Gastroesophageal sphincter (tissue), 4 donors: ENCODE measurements around the gene BANK1. TPM values are rescaled to one million over a fixed set of nuclear protein-coding genes. Genes with fewer than 3 reads are reported as not detected.

Source experiments
- ATAC-seq: fragments of 150-250 bp; one replicate; pipeline ENCODE4 v1.9.1; 2016; ENCODE audit warnings: mild to moderate bottlenecking, moderate library complexity
- H3K27ac ChIP-seq, 4 donors: fragments of 200-600 bp; sonication (generic) in 3 of 4; 1 replicate in 3 of 4; 2 replicates in 1 of 4; pipeline ENCODE4 v1.5.1; 2016 to 2019
- H3K27me3 ChIP-seq: fragments of 200-600 bp; sonication (generic); one replicate; pipeline ENCODE4 v1.5.1; 2019
- H3K36me3 ChIP-seq, 2 donors: fragments of 200-600 bp; sonication (generic); one replicate each; pipeline ENCODE4 v1.5.1; 2019; ENCODE audit warnings: control low read depth in 1 of 2
- H3K4me1 ChIP-seq, 3 donors: fragments of 200-600 bp; sonication (generic); 1 replicate in 2 of 3; 2 replicates in 1 of 3; pipeline ENCODE4 v1.5.1; 2016 to 2019; ENCODE audit warnings: control low read depth in 2 of 3
- H3K4me3 ChIP-seq, 2 donors: fragments of 200-600 bp; sonication (generic); one replicate each; pipeline ENCODE4 v1.5.1; 2019; ENCODE audit warnings: mild to moderate bottlenecking in 1 of 2, moderate library complexity in 1 of 2
- H3K9me3 ChIP-seq, 3 donors: fragments of 200-600 bp; sonication (generic); one replicate each; pipeline ENCODE4 v1.5.1; 2017 to 2019; ENCODE audit warnings: control low read depth in 2 of 3
- CTCF ChIP-seq, 4 experiments: fragments of 200-600 bp in 2 of 4; fragments of 450-650 bp in 2 of 4; sonication (generic) in 1 of 4; IDR thresholded peaks; one replicate each; pipeline ENCODE4 v1.5.1; 2017 to 2019; ENCODE audit warnings: antibody characterized with exemption in 4 of 4, mild to moderate bottlenecking in 2 of 4, moderate library complexity in 2 of 4
- EP300 ChIP-seq: sonication (generic); formaldehyde crosslinking; IDR thresholded peaks from one replicate; pipeline ENCODE4 v1.6.1; 2017; ENCODE audit warnings: antibody characterized with exemption, mild to moderate bottlenecking
- POLR2A ChIP-seq, 2 donors: fragments of 450-650 bp; IDR thresholded peaks; one replicate each; pipeline ENCODE4 v1.6.1; 2017; ENCODE audit warnings: antibody characterized with exemption in 2 of 2, mild to moderate bottlenecking in 2 of 2, moderate library complexity in 1 of 2
- POLR2AphosphoS5 ChIP-seq: sonication (generic); formaldehyde crosslinking; IDR thresholded peaks from one replicate; pipeline ENCODE4 v1.6.1; 2017; ENCODE audit warnings: antibody characterized with exemption
- WGBS, 2 donors: methylation state at CpG; one replicate each; pipeline ENCODE4 v1.1.5; 2018; ENCODE audit warnings: low coverage in 1 of 2; 5-methylcytosine and 5-hydroxymethylcytosine counted together
- total RNA-seq, 4 donors: library from RNA; depleted of rRNA; stranded (reverse); fragments of >200 nt; gene quantifications; one replicate each; pipeline ENCODE4 v1.1.0, GENCODE V29; 2016

The BANK1 gene
- total RNA-seq, 4 donors from 2014 or later: 0.62 to 4.6 (median 0.81) TPM

- Histone ChIP-seq H3K27me3 (no peaks in the 10 kb centered on the region), H3K9me3 (no peaks in the 10 kb centered on the region), H3K4me3 (no peak overlapping the region), H3K36me3 (no peaks in the 10 kb centered on the region), H3K27ac (no peak overlapping the region), H3K4me1 (no peaks in the 10 kb centered on the region)
- 64 to 92% methylated on average over 2 of the region's 2 CpGs for WGBS, 2 donors
- no peak for ATAC-seq
- no peak for TF ChIP-seq EP300
- no peak for TF ChIP-seq CTCF (IDR thresholded peaks at IDR 0.05)
- no peak for TF ChIP-seq POLR2AphosphoS5
- TF ChIP-seq POLR2A (IDR thresholded peaks at IDR 0.05): no peak
Observed at GRCh38 chr4:101846550-101846949, 56.0 kb downstream of the BANK1 start.

GRCh38 chr4:101850698-101851097 lies 60.2 kb downstream of the BANK1 start:
- H3K27ac ChIP-seq: no peak overlapping the region
- ATAC-seq: no peak
- H3K4me1 ChIP-seq: no peaks in the 10 kb centered on the region
- H3K36me3 ChIP-seq: no peaks in the 10 kb centered on the region
- H3K4me3 ChIP-seq: no peak overlapping the region
- H3K27me3 ChIP-seq: no peaks in the 10 kb centered on the region
- no peak for TF ChIP-seq POLR2AphosphoS5
- TF ChIP-seq CTCF (IDR thresholded peaks at IDR 0.05): no peak
- no peak for TF ChIP-seq POLR2A (IDR thresholded peaks at IDR 0.05)
- no peak for TF ChIP-seq EP300
- 29 to 75% methylated on average over 2 of the region's 2 CpGs for WGBS, 2 donors
- H3K9me3 ChIP-seq: no peaks in the 10 kb centered on the region

- H3K9me3 ChIP-seq: no peaks in the 10 kb centered on the region
- WGBS, 2 donors: 49 to 72% methylated on average over 3 of the region's 3 CpGs
- no peaks in the 10 kb centered on the region for H3K36me3 ChIP-seq
- no peak for TF ChIP-seq CTCF (IDR thresholded peaks at IDR 0.05)
- no peak for TF ChIP-seq EP300
- TF ChIP-seq POLR2AphosphoS5: no peak
- no peak for TF ChIP-seq POLR2A (IDR thresholded peaks at IDR 0.05)
- H3K27me3 ChIP-seq: no peaks in the 10 kb centered on the region
- H3K4me3 ChIP-seq: no peak overlapping the region
- H3K4me1 ChIP-seq: no peaks in the 10 kb centered on the region
- H3K27ac ChIP-seq: no peak overlapping the region
- no peak for ATAC-seq
Observed at GRCh38 chr4:101851672-101852071, 61.1 kb downstream of the BANK1 start.

GRCh38 chr4:101853028-101853427 lies 62.5 kb downstream of the BANK1 start:
- H3K27ac ChIP-seq: no peak overlapping the region
- no peaks in the 10 kb centered on the region for H3K36me3 ChIP-seq
- TF ChIP-seq POLR2AphosphoS5 (no peak), POLR2A (IDR thresholded peaks at IDR 0.05) (no peak), EP300 (no peak), CTCF (IDR thresholded peaks at IDR 0.05) (no peak)
- WGBS, 2 donors: 50 to 75% methylated on average over 1 of the region's 1 CpG
- H3K4me1 ChIP-seq: no peaks in the 10 kb centered on the region
- no peak for ATAC-seq
- no peaks in the 10 kb centered on the region for H3K27me3 ChIP-seq
- H3K4me3 ChIP-seq: no peak overlapping the region
- H3K9me3 ChIP-seq: no peaks in the 10 kb centered on the region

- Histone ChIP-seq H3K27ac (no peak overlapping the region), H3K4me1 (no peaks in the 10 kb centered on the region), H3K4me3 (no peak overlapping the region), H3K27me3 (no peaks in the 10 kb centered on the region), H3K9me3 (no peaks in the 10 kb centered on the region), H3K36me3 (no peaks in the 10 kb centered on the region)
- 66 to 72% methylated on average over 7 of the region's 7 CpGs for WGBS, 2 donors
- no peak for ATAC-seq
- TF ChIP-seq CTCF (IDR thresholded peaks at IDR 0.05) (no peak), POLR2AphosphoS5 (no peak), POLR2A (IDR thresholded peaks at IDR 0.05) (no peak), EP300 (no peak)
Observed at GRCh38 chr4:101853691-101854090, 63.2 kb downstream of the BANK1 start.
